GM19324 (cell line): ENCODE results near the gene HSD3B7.

Experiments
- ATAC-seq: cut with Tn5 transposase; IDR thresholded peaks from one replicate; pipeline ENCODE4 v1.9.1; 2021; ENCODE audit warnings: mild to moderate bottlenecking, moderate library complexity; ENCODE audit not compliant: unreplicated experiment, low FRiP score

HSD3B7 gene

DNA sequence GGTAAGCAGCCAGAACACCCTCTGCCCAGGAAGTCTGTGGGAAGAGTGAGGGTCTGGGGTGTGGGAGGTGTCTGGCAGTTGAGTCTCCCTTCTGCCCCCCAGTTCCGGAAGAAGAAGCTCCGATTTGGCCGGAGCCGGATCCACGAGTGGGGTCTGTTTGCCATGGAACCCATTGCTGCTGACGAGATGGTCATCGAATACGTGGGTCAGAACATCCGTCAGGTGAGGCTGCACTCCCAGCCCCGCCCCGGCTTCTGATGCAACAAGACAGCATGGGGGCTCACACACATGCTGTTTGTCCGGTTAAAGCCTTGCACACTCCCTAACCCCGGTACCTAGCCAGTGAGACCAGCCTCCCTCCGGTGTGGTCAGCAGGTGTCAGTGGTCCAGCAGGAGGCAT, 4.0 kb upstream of the HSD3B7 start:
- no peak for ATAC-seq

DNA sequence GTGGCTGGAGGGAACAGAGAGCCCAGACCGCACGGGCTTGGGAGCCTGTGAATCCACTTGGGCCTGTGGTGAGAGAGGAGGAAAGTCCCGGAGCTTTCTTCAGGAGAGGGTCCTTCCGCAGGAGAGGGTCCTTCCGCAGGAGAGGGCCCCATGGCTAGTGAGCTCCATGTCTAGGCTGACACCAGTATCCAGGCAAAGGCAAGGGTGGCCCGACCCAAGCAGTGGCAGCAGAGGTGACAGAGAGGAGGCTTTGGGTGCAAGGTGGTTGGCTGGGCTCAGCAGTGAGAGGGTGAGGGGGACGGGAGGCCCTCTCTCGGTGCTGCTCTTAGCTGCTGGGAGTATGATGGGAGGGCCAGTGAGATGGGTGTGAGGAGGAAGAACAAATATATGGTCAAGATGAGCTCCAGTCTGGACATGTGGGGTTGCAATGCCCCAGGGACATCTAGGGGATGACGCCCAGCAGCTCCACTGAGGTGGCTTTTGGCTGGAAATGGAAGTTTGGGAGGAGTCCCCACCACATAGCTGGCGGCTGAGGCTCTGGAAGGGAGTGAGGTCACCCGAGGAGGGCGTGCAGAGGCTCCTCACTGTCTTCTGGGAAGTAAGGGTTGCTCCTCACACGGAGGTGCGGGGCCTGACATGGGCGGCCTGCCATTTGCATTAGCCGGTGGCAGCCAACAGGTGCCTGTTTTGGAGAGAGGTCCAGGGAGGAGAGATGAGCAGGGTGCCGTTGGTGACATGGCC, 2.3 kb upstream of the HSD3B7 start:
- ATAC-seq: no peak

DNA sequence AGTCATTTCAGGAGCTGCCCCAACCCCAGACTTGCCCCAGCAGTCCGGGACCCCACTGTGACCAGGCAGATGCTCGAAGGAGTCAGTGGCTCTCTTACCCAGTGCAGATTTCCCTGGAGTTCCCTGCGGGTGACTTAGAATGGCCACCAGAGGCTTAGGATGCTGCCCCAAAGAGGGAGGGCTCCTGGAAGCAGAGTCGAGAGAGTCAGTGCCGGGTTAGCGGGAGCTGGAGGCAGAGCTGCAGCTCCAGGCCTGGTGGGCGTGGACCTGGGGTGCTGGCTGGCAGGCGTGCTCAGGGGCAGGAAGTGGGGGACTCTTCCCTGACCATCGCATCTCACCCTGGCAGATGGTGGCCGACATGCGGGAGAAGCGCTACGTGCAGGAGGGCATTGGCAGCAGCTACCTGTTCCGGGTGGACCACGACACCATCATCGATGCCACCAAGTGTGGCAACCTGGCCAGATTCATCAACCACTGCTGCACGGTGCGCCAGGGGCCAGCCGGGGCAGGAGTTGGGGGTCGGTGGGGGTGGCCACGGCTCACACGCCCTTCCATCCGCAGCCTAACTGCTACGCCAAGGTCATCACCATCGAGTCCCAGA, 1.6 kb upstream of the HSD3B7 start:
- no peak for ATAC-seq

DNA sequence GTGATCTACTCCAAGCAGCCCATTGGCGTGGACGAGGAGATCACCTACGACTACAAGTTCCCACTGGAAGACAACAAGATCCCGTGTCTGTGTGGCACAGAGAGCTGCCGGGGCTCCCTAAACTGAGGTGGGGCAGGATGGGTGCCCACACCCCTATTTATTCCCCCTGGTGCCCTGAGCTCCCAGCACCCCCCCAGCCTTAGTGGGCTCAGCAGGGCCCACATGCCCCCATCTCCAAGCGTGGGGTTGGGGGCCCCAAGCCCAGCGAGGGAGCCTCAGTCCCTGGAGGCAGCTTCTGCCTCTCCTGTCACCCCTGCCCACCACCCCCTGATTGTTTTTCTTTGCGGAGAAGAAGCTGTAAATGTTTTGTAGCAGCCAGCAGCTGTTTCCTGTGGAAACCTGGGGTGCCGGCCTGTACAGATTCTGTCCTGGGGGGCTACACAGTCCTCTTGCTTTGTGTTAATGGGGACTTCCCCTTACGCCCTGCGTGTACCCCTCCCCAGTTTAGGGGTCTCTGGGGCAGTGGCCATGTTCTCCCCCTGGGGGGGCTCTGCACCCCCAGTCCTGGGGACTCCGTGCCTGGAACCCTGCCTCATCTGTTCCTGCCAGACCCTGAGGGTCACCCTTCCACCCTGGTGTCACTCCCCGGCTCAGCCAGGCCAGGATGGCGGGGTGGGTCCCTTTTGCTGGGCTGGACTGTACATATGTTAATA, 953 bp upstream of the HSD3B7 start:
- ATAC-seq: no peak

DNA sequence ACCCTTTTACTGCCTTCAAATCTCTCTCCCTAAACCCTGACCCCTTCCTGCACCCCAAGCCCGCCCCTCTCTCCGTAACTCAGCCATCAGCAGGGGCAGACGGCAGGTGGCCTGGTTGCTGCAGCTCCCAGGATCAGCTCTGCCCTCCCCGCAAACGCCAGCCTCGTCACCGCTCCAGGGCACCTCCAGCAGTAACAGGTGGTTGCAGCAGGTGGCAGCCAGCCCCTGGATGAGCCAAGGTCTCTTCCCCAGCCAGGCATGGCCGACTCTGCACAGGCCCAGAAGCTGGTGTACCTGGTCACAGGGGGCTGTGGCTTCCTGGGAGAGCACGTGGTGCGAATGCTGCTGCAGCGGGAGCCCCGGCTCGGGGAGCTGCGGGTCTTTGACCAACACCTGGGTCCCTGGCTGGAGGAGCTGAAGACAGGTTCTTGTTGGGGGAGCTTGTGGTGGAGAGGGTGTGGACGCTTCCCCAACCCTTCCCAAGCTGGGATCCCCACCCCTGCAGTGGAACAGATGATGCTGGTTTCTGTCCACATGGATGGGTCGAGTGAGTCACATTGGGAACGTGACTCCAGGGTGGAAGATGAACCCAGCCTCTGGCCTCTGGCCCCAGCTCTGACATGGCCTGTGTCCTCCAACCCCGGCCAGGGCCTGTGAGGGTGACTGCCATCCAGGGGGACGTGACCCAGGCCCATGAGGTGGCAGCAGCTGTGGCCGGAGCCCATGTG, 558 bp downstream of the HSD3B7 start:
- ATAC-seq: no peak

DNA sequence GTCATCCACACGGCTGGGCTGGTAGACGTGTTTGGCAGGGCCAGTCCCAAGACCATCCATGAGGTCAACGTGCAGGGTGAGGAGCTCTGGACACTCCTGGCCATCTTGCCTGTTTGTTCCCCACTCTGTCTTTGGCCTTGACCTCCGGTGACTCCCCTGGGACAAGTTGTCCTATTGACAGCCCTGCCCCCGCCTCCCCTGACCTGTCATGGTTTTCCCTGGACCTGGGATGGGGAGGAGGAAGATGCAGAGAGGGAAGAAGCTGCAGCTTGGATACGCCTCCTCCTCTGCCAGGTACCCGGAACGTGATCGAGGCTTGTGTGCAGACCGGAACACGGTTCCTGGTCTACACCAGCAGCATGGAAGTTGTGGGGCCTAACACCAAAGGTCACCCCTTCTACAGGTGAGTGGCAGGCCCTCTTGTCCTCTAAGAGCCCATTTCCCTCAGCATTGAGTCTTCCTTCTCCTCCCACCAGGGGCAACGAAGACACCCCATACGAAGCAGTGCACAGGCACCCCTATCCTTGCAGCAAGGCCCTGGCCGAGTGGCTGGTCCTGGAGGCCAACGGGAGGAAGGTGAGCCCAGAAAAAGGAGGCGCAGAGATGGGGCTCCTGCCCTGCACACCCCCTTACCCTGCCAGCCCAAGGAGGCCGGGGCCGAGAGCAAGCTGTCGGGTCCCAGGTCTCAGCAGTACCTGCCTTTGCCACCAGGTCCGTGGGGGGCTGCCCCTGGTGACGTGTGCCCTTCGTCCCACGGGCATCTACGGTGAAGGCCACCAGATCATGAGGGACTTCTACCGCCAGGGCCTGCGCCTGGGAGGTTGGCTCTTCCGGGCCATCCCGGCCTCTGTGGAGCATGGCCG, 1.4 kb downstream of the HSD3B7 start:
- no peak for ATAC-seq

DNA sequence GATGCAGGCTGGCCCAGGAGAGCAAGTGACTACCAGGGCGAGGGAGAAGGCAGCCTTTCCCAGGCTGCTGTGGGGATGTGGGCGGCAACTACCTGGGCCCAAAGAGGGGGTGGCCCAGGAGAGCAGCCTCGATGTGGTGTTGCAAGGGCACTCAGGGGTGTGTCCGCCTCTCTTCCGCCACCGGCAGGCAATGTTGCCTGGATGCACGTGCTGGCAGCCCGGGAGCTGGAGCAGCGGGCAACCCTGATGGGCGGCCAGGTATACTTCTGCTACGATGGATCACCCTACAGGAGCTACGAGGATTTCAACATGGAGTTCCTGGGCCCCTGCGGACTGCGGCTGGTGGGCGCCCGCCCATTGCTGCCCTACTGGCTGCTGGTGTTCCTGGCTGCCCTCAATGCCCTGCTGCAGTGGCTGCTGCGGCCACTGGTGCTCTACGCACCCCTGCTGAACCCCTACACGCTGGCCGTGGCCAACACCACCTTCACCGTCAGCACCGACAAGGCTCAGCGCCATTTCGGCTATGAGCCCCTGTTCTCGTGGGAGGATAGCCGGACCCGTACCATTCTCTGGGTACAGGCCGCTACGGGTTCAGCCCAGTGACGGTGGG, 2.7 kb downstream of the HSD3B7 start:
- no peak for ATAC-seq

DNA sequence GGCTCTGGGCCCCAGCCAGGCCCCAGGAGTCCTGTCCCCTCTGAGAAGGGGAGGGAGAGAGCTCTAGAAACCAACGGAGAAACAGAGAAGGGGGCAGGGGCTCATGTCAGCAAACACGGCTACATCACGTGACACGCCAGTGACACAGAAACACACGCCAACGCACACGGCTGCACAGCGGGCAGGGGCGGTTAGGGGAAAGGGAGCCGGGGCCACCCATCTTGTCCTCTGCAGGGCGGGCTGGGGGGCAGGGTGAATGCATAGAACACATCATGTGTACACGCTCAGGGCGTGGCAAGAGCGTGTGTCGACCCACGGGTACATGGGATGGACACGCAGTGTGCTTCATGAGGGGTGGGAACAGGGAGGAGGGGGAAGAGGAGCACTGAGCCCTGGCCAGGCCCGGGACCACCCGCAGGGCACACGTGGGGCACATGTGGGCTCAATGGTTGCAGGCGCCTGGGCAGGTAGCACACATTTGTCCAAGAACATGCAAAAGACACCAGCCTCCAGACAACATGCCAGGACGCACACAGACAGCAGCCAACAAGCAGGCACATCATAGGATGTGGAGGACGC, 4.6 kb downstream of the HSD3B7 start:
- no peak for ATAC-seq

DNA sequence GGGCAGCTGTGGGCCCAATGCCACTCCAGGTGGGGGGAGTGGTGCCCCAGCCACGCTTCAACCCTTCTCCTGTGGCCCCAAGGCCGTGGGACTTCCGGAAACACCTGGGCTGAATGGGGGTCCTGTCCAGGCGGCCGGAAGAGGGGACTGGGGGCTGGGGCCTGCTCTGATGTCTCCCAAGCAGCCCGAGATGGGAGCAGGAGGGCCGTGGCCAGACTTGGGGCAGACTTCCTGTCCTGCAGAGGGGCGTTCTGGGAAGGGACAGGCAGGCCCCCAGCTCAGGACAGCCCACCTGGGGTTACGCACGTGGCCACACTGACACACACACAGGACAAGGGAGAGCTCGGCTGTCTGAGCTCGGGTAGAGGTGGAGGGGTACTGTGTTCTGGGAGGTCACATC, 5.1 kb downstream of the HSD3B7 start:
- no peak for ATAC-seq

DNA sequence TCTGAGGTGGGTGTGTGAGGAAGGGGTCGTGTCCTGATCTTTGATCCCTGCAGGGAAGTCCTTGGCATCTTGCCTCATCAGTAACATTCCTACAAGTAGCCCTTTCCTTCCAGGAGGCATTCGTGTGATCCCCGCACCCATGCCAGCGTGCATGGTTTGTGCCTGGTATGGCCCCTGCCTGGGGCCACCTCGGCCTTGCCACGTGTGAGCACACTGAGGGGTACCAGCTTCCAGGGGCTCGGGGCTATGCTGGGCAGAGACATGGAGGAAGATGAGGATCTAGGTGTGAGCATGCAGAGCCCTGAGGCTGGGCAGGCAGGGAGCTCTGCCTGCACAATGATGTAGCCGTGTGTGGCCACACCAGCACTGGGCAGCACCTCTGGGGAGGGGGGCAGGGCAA, 6.0 kb downstream of the HSD3B7 start:
- no peak for ATAC-seq

DNA sequence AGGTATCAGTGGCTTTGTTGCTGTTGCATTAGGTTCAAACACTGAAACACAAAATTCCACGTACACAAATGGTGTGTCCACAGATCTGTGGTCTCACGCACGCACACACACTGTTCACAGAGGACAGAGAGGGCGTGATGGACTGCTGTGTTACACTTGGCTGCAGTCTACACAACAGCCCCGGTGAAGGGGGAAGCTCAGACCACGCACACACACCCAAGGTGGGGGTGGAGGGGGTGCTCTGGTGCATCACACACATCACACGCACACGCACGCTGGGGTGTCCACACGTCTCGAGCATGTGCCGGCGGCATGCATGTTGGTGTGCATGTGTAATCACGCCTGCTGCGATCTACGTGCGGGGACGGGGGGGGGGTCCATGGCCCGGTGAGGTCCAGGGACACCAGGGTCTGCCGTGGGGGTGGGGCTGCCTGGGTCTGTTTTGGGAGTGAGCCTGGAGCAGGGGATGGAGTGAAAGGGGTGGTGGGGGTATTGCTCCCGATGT, 7.3 kb downstream of the HSD3B7 start:
- no peak for ATAC-seq

DNA sequence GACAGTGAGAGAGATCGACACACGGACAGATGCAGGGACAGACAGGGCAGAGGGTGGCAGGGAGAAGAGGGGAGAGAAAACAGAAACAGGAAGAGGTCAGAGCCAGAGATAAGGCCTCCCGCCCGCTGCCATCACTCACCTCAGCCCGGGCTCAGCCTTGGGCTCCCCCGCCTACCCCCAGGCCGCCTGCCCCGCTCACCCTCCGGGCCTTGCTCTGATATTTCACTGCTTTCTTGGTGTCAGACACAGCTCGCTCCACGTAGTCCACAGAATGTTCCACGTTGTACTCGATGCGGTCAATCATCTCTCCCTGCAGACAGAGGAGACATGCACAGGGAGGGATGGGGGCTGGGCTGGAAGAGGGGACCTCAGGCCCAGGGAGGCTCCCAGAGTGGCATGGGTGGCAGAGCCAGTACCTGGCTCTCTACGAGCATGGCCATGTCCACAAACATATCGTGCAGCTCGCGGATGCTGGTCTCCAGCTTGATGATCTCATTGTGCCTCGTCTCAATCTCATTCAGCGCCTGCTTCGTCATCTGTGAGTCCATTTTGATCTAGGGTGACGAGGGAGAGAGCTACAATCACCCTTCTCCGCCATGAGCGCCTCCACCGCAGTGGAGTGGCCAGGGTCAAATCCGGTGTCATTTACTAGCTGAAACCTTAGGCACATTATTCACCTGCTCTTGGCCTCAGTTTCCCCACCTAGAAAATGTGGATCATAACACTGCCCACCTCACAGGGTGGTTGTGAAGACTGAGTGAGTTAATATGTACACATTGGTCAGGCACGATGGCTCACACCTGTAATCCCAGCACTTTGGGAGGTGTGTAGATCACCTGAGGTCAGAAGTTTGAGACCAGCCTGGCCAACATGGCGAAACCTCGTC, 8.2 kb downstream of the HSD3B7 start:
- no peak for ATAC-seq

DNA sequence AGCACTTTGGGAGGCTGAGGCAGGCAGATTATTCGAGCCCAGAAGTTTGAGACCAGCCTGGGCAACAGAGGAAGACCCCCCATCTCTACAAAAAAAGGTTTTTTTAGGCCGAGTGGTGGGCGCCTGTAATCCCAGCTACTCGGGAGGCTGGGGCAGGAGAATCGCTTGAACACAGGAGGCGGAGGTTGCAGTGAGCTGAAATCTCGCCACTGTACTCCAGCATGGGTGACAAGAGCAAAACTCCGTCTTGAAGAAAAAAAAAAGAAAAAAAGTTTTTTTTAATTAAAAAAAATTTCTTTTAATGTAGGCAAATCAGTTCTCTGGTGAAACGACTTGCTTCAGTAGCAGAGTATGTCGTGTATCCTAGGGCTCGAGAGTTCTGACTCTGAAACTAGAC, 10.9 kb downstream of the HSD3B7 start:
- no peak for ATAC-seq

DNA sequence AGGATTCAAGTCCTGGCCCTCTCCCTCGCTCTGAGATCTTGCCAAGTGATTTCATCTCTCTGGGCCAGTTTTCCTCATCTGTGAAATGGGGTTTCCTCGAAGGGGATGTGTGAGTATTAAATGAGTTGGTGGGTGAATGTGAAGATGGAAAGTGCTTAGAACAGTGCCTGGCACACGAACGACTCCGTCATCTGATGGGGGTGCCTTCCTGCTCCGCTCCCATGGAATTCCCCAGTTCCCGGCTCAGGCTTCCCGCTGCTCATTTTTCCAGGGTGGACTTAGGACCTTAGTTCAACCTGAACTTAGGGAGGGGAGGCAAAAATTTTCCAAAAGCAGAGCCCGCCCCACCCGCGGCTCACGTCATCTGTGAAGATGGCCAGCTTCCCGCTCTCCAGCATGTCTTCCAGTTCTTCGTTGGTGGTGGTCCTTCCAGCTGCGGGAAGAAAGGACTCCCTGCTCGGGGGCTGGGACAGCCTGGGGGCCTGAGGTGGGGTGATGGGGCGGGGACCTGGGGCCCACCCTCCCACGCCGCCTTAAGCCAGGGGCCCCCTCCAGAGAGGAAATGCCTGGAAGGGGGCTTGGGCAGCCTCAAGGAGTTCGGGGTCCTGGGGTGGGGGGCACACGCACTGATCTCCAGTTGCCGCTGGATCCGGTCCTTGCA, 11.4 kb downstream of the HSD3B7 start:
- peak; percentile 8 for ATAC-seq

DNA sequence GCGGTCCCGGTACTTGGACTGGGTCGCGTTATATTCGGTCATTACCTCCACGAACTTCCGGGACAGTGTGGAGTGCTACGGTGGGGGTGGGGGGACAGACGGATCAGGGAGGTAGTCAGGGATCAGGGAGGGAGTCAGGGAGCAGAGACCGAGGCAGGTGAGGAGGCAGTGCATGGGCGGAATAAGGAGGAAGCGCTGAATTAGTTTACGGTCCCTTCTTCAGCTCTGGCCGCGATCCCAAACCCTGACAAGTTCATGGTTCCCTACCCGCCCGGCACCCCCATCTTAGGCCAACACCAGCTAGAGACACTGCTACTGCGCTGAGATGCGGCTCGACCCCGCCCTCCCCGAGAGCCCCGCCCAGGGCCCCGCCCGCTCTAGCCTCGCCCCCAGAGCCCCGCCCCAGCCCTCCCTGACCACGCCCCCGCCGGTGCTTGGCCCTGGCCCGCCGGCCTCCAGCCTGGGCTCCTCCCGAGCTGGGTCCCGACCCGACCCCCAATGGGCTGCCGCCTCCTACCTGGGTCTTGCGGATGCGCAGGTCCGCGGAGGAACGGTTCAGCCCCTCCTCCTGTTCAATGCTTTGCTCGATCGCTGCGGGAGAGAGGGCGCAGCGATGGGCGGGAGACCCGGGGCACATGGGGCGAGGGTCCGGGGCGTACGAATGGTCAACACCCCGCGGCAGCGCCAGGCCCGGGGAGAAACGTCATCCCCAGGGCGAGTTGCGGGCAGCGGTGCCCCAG, 12.1 kb downstream of the HSD3B7 start:
- peak; percentile 73 for ATAC-seq

DNA sequence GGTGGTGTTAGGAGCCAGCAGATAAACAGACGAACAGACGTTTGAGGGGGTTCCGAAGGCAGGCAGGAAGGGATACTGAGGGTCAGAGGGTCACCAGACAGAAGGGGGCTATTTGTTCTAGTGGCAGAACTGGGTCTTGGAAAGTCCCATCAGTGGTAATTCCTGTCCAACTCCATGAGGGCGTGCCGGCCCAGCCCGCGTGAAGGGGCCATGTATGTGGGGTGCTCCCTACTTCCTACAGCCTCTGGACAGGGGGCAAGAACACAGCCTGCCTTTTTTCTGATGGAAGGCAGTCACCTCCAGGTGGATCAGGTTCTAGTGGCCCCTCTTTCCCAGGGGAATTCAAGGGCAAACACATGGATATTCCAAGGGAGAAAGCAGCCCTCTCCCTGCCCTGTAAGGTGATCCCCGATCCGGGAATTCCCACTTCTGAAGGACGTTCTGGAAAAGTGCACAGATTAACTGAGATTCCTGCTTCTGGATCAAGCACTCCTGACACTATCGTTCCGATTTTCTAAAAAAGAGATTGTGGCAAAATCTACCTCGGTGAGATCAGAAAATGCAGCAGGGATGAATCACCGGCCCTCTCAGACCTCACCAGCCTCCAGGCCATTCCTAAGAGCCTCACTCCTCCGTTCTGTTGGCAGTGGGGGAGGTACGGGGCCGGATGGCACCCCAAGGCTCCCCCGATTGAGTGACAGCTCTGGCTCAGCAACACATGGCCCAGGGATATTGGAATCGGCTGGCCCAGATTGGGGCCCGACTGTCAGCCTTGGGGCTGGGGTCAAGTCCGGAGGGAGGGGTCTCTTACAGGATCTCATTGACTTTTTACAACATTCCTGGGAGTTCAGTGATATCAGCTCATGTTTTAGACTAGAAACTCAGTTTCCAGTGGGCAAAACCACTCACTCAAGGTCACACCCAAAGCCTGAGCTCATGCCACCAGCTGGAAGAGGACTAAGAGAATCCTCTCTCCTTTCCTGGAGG, 13.0 kb downstream of the HSD3B7 start:
- ATAC-seq: no peak
